HG03135 (cell line): Measurements from ENCODE around the gene UBE2S.

ENCODE experiments used
- ATAC-seq: cut with Tn5 transposase; IDR thresholded peaks from one replicate; pipeline ENCODE4 v1.9.1; 2021; ENCODE audit warnings: mild to moderate bottlenecking, moderate library complexity; ENCODE audit not compliant: unreplicated experiment

The UBE2S gene

DNA sequence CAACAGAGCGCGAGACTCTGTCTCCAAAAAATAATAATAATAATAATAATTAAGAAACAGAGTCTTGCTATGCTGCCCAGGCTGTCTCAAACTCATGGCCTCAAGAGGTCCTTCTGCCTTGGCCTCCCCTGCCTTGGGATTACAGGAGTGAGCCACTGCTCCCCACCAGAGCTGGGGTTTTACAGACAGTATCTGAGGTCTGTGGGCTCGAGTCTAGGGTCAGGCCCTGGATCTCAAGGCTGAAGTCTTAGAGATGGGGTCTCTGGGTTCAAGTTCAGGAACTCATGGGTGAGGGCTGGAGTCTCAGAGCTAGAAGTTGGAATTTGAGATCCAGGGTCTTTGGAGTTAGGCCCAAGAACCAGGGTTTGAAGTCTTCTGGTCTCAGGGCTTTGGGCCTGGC lies 40.8 kb downstream of the UBE2S start:
- no peak for ATAC-seq

DNA sequence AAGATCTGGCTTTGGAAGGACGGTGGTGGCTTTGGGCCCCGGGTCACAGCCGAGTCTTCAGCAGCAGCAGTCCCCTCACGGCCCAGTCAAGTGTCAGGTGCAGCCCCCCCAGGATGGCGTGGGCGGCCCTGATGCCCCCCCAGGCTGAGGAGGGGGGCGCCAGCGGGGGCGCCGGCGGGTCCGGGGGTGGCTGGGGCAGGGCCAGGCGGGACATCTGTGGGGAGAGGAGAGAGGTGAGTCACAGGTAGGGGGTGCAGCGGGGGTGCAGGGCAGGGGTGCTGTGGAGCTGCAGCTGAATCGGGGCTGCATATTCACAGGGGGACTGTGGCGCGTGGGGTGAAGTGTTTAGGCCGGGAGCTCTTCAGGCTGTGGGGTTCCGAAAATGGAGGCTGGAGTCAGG lies 41.6 kb downstream of the UBE2S start:
- ATAC-seq: no peak

DNA sequence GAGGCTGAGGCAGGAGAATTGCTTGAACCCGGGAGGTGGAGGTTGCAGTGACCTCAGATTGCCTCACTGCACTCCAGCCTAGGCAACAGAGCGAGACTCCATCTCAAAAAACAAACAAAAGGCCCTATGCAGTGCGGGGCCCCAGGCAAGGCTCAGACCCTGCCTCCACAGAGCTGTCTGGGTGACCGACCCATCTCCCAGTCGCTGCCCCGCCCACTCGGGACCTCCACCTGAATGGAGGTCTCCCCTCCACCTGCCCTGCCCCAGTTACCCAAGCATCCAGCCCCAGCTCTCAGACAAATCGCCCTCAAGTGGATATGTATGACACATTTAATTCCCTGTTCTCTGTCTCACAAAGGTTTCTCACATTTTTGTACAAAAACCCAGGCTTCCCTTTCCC lies 42.3 kb downstream of the UBE2S start:
- ATAC-seq: no peak

DNA sequence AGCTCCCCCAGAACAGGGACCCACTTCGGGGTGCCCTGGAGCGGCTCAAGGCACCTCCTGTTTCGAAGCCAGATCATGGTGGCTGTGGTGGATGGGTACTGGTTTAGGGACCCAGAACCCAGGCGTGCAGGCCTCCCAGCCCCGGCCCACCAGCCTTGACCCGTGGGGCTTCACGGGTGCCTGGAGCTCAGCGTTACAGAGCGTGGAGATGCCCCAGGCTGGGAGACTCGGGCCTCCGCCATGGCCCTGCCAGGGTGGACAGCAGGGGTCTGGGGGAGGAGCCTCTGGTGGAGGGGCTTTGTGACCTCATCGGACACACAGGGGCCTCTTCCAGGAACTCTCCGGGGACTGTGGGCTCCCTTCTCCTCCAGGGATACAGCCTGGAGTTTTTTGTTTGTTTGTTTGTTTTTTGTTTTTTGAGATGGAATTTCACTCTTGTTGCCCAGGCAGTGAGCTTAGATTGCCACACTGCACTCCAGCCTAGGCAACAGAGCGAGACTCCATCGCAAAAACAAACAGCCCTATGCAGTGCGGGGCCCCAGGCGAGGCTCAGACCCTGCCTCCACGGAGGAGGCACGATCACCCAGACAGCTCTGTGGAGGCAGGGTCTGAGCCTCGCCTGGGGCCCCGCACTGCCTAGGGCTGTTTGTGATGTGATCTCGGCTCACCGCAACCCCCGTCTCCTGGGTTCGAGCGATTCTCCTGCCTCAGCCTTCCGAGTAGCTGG lies 44.4 kb downstream of the UBE2S start, which contains the start of gene GARIN5B:
Gene GARIN5B (minus strand): TSS at position 271 of the 727 bp plus-strand sequence. CDS start 194 bp downstream, at position 77.
- ATAC-seq: no peak

DNA sequence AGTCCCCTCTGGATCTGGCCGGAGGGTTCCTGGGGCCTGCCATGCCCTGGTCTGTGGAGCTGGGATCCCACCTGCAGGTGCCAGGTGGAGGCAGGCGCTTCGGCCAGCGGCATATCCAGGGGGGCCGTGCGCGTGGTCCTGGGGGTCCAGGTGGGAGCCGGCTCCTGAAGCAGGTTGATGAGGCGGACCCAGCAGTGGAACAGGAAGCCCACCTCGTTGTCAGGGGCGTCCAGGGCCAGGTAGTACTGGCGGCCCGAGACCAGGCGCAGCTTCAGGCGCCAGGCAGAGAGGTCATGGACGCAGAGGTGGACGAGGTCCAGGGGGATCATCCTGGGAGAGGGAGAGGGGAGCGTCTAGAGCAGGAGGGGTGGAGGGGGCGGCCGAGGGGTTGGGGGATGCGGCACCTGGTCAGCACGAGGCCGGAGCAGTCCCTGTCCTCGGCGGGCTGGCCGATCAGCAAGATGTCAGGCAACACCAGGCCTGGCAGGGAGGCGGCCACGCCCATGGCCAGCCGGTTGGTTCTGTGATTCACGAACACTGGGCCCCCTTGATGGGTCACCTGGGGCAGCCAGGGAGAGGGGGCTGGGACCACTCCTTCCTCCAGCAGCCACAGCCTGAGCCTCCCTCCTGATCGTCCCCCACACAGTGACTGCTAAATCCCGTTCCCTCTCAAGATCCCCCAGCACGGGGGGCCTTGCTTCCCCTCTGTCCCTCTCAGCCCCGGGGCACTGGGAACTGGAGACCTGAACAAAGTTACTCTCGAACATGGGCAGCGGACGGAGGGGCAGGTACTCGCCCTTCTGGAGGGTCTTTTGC lies 45.2 kb downstream of the UBE2S start:
- ATAC-seq: no peak

DNA sequence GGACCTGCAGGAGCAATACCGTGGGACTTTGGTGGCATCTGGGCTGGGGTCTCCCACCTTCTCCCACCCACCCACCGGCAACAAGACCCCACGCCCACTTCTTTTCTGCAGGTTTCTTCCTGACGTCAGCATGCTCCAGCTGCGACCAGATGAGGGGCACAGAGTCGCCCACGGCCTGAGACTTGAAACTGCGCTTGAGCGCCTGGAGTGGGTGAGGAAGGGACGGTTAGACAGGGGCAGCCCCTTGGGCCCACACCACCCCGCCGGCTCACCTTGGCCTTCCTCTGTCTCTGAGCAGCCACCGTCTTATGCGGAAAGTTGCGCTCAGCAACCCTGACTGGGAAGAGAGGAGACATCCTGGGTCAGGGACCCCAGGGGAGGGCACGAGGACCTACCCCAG lies 46.7 kb downstream of the UBE2S start:
- ATAC-seq: no peak

DNA sequence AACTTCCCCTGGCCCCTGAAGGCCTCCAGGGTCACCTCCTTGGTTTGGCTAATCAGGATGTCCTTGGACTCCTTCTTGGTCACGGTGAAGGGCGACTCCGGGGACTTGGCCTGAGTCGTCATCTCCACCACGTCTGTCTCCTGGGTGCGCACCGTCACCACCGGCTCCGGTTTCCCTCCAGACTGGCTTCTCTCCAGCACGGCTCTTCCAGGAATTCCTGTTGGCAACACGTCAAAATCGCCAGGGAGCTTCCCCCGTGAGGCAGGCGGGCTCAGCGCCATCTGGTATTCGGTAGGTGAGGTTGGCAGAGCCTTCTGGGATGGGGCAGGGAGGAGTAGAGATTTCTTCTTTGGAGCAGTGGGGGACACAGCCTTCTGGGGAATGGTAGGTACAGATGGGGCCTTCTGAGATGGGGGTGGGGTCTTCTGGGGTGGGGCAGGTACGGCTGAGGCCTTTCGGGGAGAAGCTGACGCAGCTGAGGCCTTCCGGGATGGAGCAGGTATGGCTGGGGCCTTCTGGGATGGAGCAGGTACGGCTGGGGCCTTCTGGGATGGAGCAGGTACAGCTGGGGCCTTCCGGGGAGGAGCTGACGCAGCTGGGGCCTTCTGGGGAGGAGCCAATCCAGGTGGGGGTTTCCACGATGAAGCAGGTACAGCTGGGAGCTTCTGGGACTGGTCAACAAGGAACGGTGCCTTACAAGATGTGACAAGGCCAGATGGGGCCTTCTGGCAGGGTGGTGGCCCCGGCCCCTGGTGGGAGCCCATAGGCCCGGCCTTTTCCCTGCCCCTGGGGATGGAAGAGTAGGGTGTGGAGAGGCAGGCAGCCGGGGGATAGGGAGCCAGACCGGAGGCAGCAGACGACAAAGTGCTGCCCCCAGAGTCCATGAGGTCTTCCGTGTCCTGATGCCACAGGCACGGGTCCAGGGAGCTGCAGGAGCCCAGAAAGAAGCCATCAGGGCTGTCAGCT lies 48.4 kb downstream of the UBE2S start:
- no peak for ATAC-seq

DNA sequence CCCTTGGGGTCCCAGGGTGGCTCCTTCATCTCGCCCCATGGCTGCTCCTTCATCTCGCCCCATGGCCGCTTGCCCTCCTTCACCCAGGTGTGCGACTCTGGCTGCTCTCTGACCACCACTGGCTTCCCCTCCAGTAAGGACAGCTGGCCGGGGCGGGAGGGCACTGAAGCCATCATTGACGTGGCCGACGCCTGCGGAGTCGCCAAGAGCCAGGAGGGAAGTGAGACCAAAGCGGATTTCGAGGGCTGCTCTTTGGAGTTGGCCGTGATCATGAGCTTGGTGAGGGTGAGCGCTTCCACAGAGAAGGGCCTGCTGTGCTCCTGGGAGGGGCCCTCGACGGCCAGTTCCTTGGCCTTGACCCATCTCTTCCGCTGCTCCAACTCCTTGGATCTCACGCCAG lies 49.1 kb downstream of the UBE2S start:
- no peak for ATAC-seq

DNA sequence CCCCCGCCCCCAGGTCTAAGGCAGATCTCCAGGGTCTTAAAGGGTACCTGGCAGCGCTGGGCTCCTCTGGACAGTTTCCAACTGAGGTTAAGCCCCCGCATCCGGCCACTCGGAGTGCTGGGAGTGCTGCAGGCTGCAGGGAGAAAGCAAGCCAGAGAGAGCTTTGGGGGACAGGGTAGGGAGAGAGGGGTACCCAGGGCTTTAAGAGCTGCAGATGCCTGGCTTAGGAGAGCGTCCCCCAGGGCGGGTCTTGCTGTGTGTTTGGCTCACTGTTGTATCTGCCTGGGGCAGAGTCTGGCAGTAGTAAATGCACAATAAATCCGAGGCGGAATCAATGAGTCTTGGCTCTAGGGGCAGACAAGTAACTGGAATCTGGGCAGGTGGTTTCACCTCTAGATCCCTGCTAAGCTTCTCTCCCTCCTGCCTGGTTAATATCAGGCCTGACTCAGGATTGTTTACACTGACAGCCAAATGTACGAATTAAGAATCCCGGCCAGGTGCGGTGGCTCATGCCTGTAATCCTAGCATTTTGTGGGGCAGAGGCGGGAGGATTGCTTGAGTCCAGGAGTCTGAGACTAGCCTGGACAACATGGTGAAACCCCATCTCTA lies 52.3 kb downstream of the UBE2S start:
- ATAC-seq: no peak

DNA sequence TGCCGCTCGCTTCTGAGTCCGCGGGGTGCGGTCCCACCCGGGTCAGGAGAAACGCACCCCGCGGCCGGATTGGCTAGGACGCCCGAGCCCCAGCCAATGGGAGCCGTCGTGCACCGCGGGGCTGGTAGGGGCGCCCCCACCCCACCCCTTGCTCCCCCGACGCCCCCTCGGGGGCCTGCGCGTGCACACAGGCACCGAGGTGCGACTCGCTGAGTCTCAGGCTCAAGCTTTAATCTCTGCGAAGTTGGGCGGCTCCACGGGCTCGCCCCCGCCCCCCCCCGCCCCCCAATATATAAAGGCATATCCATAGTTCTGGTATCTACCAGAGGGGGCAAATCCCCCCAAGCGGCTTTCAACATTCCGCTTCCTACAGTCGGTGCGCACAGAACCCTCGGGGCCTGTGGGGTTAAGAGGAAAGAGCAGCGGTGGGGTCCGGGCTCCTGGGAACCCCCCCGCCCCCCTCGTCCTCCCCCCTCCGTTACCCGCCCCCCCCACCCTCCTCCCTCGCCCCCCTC lies 52.8 kb downstream of the UBE2S start, which contains the start of gene COX6B2:
Gene COX6B2 (minus strand): TSS at position 22 of the 515 bp plus-strand sequence. CDS start 198 bp downstream, outside the sequence.
- ATAC-seq: no peak

DNA sequence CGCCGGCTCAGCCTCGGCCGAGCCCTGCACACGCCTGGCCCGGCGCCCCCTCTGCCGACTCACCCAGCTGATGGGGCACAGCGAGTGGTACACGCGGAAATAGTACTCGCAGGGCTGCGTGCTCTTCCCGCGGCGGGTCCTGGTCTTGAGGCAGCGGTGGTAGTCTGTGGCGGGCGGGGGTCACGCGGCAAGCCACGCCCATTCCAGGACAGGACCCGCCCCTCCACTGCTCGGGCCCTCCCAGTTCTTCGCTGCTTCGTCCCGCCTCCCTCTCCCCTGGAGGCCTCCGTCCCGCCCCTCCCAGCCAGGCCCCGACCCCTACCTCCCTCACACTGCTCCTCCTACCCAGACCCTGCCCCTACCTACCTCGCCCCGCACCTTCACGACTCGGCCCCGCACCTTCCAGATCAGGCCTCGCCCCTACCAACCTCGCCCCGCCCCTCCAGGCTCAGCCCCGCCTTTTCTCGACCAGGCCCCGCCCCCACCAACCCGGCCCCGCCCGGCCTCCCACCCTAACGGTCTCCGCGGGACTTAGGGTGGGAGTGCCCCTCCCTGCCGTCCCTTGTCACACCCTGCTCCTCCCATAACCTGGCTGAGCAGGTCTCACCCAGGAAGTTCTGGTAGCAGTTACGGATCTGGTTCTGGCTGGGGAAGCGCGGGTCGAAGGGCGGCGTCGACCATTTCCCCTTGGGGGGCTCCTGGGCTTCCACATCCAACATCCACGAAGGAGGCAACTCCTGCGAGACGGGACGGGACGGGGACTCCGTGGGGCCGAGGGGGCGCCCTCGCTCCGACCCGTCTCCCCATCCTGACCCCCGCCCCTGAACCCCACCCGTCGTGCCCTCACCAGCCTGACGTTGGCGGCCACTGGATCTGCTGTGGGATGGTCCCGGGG lies 53.5 kb downstream of the UBE2S start:
- no peak for ATAC-seq

DNA sequence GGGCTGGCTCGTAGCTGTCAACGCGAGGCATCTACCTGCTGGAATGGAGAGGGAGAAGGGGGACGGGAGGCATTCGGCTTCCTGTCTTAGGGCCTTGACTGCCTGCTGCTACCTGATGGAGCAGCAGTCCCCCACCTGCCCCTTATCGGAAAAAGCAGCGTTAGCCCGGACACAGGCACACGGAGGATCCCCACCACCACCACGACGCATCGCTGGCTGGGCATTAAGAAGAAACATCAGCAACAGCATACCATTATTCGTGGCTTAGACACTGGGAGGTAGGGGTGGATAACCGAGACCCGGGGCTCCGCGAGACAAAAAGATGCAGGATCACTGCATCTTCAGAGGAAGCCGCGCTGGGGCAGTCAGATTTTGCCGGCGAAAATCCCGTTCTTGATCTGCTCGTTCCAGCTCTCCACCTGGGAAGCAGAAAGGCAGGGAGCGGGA lies 54.2 kb downstream of the UBE2S start:
- no peak for ATAC-seq

DNA sequence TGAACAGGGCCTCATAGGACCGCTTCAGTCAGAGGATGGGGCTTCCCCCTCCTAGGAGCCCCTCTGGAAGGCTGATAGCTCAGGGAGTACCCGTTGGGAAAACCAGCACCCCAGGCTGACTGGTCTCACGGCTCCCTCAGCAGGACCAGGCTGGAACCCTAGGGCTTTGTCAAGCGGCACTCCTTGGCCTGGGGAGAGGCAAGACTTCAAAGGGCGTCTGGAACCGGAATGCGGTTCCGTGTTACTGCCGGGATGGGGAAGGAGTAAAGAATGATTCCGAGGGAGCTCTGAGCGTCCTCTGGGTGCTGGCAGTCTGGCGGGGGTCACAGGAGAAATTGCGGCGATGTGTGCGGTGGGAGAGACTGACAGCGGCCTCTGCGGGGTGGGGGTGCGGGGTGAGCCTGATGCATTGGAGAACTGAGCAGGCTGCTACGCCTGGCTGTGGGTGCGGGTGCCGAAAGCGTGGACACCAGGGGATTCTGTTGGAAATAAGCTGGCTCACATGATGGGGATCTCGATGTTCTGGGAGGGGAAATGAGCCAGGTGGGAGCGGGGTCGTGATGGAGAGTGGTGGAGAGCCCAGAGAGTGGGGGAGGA lies 54.9 kb downstream of the UBE2S start:
- no peak for ATAC-seq

DNA sequence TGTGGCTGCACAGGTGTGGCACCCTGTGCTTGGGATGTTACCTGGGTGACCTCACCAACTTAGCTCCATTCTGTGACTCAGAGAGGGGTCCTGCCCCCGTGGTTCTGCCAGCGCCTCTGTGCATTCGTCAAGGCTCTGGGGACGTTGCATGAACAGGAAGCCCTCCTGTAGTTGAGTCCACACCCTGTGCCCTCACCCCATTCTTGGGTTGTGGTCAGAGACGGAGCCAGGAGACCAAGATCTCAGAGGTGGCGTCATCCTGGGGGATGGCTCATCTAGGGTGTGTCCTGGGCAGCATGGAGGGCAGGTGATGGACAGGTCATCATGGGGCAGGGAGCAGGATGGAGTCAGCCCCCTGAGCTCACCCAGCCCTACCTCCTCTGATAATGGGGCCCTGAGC lies 55.5 kb downstream of the UBE2S start:
- no peak for ATAC-seq

DNA sequence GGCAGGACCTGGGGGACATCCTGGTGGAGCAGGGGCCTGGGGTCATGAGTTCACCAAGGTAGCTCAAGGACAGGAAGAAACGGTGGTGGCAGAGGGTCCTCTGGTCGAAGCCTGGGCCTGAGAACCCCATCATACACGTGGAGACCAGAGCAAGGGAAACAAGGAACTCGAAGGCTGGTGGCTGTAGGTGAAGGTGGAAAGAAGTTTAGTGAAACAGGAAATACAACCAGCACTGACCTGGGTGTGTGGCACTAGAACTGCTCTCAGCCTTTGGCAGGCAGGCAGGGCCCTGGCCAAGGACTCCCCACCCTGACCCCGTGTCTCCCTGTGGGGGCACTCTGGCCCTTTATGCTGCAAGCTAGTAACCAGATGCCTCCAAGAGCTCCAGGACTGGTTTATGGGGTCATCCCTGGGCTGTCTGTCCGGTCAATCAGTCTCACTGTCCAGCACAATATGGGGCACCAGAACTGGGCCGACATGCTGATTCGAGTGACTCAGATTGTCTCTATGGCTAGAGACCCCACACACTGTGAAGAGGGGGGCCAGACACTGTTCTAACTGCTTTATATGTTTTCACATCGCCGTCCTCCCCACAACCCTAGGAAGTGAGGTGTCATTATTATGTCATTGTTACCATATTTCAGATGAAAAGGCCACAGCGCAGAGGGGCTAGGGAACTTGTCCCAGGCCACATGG lies 56.8 kb downstream of the UBE2S start:
- no peak for ATAC-seq
